T1000 (cell line): ENCODE measurements around the gene SMIM38.

Experiments used
- DNase-seq: peaks from one replicate; lab custom pipeline; 2025; ENCODE audit warnings: mixed read lengths; lab: John Stamatoyannopoulos, UW

SMIM38 gene

DNA sequence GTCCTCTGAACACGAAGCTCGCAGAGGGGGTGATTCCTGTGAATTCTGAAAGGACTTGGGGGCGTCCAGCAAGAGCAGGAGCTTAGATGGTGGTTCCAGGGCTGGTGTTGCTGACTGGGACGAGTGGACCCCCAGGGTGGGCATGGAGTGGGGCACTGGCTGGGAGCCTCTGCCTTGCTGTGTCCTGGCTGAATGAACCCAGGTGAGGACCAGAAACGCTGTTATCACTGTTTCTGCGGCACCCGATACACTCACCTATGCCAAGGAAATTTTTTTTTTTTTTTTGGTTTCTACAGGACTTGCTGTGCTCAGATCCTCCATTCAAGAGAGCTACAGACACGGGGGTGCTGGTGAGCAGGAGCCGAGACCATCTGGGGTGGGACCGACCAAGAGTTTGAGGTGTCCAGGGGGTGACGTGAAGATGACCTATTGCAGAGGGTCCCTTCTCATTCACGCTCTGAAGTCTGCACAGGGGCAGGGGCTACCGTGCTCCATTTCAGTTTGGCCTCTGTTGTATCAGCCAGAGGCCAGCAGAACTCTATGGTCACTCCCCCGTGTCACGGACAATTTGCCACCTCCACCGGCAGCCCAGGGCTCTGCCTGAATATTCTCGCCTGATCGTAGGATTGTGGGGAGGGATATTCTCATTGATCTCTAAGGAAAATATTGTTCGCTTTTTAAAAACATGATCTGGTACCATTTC is 3.6 kb downstream of the SMIM38 start:
- no peak for DNase-seq

DNA sequence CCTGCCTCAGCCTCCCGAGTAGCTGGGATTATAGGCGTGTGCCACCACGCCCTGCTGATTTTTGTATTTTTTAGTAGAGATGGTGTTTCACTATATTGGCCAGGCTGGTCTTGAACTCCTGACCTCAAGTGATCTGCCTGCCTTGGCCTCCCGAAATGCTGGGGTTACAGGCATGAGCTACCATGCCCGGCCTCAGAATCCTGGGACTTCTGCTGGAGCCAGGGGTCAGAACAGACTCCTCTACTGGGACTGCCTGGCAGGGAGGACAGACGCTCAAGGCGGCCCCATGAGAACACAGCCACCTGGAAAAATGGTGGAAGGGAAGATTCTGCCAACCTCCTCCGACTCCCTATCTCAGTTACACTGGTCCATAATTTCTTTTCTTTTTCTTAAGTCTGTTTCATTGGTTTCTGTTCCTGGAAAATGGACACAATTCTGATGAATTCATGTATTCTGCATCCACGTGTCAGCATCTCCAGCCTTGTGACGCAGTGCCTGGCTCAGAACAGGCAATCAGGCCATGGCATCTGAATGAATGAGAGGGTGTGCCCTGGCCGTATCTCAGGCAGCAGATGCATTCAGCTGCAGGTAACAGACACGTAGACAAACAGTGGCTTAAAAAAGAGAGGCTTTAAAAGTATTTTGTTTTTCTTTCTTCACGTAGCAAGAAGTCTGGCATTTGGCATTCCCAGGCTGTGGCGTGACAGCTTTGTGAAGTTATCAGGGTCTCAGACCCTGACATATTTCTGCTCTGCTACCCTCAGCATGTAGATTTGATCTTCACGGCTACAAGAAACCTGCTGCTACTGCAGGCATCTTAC is 4.8 kb downstream of the SMIM38 start:
- no peak for DNase-seq

DNA sequence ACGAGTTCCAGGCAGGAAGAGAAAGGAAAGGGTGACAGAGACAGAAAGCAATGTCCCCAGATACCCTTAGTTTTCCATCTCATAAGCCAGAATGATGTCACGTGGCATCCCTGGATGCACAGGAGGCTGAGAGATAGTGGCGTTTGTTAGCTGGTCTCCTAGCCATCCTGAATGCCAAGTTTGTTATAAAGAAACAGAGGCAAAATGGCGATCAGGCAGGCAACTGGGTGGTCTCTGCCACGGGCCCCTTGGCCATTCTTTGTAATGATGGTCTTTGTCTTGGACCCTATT is 5.3 kb downstream of the SMIM38 start:
- no peak for DNase-seq

DNA sequence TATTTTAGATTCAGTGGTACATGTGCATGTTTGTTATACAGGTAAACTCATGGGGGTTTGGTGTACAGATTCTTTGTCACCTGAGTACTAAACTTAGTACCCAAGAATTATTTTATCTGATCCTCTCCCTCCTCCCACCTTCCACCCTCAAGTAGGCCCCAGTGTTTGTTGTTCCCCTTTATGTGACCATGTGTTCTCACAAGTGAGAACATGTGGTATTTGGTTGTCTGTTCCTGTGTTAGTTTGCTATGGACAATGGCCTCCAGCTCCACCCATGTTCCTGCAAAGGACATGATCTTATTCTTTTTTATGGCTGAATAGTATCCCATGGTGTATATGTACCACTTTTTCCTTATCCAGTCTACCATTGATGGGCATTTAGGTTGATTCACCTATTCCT is 6.8 kb downstream of the SMIM38 start:
- no peak for DNase-seq

DNA sequence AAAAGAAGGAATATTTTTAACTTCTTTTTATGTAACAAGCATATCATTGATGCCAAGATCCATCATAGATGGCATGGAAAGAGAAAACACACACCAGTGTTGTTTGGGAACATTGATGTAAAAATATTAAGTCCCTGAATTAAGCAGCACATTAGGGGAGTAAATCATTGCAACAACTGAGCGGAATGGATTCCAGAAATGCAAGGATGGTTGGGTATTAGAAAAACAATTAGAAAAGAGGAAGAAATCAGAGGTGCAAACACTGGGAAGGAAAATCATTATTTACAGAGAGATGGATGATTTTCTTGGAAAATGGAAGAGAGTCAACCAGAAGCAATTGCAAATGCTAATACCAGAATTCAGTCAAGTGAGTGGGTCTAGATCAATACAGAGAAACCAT is 8.1 kb downstream of the SMIM38 start:
- DNase-seq, result no peak

DNA sequence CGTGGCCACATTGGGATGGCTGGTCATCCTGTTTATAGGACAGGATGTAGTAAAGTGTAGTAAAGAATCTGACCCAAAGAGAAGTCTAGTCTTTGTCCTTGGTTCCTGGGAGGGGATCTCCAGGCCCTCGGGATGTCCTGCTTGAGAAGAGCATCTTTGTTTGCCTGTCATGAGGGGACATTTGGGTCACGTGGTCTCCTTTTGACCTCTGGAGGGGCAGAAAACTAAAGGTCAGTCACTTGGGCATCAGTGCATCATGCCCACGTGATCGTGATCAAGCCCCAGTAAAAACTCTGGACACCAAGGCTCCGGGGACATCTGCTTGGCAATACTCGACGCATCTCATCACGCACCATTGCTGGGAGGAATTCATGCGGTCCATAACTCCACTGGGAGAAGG is 9.1 kb downstream of the SMIM38 start:
- no peak for DNase-seq

DNA sequence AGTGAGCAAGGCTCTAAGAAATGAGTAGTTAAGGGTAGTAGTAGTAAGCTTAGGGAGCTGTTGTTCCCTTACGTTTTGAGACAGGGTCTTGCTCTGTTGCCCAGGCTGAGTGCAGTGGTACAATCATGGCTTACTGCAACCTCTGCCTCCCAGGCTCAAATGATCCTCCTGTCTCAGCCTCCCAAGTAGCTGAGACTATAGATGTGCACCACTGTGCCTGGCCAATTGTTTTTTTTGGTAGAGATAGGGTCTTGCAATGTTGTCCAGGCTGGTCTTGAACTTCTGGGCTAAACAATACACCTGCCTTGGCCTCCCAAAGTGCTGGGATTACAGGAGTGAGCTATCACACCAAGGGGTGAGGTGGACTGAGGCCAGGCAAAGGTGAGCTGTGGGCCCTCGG is 10.0 kb downstream of the SMIM38 start:
- no peak for DNase-seq

DNA sequence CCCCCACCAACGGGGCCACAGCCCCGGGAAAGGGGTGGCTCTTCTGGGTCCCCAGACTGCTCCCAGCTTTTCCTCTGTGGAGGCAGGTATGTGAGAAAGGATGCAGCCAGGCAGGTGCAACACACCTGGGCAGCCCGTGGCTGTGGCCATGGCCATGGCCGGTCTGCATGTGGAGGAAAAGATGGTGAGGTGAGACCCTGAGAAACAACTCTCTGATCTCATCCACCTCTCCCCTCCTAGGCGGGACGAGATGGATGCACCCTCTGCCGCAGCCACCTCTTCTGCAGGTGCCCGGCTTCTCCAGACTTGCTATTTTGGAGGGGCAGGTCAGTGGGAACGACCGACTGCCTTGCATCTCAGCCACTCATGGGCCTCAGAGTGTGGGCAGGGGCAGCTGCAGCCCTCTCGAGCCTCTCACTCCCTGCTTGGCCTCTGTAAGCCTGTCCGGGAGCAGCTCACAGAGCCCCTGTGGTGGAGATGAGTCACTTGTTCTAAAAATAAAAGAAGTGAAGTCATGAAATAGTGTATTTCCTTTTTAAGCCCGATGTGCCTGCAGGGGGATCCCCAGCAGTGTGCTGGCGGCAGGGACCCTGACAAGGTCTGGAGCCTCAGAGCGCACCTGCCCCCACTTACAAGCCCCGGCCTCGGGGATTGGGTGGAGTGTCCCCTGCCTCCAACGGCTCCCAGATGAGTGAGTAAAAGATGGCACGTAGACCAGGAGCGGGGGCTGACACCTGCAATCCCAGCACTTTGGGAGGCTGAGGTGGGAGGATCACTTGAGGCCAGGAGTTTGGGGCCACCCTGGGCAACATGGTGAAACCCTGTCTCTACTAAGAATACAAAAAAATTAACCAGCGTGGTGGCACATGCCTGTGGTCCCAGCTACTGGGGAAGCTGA is 10.7 kb downstream of the SMIM38 start:
- DNase-seq, result peak; percentile 67

DNA sequence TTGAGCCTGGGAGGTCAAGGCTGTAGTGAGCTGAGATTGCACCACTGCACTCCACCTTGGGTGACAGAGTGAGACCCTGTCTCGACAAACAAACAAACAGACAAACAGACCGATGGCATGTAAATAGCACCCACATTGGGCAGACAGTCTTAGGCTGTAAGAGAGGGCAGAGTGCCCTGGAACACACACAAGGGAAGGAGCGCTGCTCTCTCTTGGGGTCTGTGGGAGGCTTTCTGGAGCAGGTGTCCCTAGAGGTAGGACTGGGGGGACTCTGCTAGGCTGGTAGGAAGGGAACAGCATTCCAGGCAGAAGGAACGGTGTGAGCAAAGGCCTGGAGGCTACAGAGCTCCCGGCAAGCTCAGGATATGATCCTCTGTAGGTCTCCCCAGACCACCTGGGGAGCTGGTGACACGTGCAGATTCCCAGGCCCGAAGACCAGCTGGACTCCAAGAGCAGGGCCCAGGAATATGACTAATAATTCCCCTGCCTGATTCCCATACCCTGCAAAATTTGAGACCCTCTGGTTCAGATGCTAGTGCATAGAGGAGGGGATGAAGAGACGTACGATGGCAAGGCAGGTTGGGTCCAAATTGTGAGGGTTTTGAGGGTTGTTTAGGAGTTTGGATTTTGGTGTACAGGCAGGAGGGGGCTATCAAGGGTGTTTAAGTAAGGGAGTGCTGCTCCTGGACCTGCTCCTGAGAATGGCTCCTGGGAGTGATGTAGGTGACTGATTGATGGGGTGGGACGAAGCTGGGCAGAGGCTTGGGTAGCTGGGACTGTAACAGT is 11.6 kb downstream of the SMIM38 start:
- no peak for DNase-seq

DNA sequence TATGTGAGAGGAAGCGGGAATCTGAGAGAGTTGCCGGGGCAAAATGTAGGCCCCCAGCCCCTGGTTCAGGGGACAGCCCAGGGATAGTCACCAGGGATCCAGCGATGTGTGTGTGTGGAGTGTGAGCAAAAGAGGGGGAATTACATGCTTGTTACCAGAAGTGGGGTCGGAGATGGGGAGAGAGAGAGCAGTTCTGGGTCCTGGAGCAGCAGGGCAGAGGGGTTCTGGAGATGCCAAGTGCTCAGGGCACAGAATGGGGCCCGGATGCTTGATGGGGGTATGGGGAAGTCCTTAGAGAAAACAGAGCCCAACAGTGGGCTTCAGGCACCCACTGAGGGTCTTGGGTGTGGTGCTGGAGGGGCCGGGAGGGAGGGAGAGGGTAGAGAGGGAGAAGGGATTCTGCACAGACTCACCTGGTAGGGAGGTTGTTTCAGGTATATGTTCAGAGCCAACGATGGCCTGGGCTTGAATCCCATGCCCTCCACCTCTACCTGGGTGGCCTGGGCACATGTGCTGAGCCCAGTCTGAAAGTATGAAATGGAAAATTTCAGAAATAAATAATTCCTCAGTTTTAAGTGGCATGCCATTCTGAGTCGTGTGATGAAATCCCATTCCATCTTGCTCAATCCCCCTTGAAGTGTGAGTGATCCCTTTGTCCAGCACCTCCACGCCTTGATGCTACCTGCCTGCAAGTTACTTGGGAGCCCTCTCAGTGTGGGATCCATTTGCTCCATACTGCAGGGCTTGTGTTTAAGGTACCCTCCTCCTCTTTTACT is 12.4 kb downstream of the SMIM38 start:
- no peak for DNase-seq

DNA sequence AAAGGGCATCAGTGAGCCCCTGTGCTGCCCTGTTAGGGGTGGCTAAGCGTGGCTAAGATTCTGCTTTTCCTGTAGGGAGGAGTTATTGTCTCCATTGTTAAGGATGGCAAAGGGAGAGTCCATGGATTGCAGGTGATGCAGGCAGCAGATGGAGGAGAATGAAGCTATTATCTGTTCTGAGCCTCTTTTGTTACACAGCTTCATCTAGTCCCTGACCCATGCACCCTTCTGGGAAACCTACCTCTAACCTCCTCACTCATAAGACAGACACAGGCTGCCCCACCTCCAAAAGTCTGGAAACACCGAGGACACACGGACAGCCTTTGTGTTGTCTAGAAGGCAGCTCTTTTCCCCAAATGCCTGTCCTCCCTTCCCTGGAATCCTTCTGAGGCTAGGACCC is 13.7 kb downstream of the SMIM38 start:
- no peak for DNase-seq

DNA sequence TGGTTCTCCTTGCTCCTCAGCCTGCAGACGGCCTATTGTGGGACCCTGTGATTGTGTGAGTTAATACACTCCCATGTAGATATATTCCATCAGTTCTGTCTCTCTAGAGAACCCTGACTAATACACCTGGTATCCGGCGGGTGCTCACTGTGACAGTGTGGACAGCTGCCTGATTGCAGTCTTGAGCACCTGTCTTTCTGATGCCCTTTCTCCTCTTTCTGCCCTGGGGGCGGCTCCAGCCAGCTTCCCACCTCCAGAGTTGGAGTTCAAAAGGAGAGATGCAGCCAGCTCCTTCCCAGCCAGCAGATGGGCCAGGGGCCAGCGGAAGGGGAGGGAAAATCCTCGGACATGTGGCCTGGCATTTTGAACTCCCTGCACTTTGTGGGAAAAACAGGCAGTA is 15.0 kb downstream of the SMIM38 start:
- no peak for DNase-seq

DNA sequence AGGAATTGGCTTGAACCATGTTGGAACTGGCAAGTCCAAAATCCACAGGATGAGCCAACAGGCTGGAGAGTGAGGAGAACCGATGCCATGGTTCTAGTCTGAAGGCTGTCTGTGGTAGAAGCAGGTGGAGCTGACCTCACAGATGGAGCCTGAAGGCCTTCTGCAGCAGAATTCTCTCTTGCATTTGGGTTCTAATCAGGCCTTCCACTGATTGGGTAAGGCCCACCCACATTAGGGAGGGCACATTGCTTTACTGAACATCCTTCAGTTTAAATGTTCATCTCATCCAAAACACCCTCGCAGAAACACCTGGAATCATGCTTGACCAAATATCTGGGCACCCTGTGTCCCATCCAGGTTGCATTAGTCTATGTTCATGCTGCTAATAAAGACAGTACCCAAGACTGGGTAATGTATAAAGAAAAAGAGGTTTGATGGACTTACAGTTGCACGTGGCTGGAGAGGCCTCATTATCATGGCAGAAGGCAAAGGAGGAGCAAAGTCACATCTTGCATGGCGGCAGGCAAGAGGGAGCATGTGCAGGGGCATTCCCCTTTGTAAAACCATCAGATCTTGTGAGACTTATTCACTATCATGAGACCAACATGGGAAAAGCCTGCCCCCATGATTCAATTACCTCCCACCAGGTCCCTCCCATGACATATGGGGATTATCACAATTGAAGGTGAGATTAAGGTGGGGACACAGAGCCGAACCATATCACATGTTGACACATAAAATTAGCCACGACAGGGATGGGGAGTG is 15.9 kb downstream of the SMIM38 start:
- DNase-seq, result no peak

DNA sequence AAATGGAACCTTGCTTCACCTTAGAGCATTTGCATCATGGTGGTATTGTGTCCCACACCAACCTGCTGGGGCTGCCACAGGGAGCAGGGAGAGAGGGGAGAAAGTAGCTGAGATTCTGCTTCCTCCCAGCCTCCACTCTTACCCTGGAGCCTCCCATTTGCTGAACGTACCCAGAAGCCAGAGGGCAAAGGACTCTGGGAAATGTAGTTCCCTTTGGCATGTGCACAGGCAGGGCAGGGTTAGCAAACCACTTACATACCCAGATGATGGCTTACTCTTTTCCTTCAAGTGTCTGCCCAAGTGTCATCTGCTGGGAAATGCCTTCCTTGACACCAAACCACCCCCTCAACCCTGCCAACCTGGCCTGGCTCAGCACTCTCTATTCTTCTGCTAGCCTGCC is 16.9 kb downstream of the SMIM38 start:
- no peak for DNase-seq

DNA sequence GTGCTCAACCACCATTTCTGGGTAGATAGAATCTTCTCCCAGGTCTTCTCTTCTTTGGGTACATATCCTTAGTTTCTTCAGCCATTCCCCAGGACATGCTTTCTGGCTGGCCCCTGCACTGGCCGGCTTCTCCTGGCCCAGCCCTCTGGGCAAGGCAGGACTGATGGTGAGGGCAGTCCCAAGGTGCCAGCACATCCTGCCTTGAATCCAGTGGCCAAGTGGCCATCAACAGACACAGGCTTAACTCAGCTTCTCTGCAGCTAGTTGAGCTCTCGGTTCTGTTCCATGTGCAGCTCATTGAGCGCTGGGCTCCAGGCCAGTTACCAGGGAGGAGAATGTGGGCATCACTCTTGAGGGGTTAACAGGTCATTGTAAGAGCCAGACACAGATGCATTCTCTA is 17.6 kb downstream of the SMIM38 start:
- DNase-seq, result no peak

DNA sequence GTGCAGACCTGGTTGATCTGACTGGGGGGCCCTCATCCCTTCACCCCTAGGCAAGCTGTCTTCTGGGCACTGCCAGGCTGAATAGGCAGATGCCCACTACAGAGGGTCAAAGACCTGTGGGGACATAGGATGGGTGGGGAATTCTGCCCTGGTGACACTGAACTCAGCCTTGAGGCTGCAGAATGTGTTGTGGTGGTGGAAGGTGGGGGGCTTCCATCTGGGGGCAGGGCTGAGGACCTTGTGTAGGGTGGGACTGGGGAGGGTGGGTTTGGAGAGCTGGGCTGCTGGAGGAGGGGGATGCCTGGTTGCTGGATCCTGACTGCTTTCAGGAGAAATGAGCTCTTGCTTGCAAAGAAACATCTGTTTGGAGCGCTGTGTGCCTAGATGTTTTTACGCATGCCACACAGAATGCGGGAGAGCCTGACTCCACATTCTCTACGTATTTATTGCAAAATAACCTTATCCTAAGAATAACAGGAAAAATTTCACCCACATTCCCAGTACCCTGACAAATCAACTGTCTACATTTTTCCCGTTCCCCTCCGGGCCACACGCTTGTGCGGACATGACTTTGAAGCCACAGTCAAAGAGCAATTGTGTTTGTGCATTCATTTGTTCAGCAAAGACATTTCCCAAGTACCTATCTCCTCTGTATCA is 18.3 kb downstream of the SMIM38 start:
- DNase-seq, result no peak

DNA sequence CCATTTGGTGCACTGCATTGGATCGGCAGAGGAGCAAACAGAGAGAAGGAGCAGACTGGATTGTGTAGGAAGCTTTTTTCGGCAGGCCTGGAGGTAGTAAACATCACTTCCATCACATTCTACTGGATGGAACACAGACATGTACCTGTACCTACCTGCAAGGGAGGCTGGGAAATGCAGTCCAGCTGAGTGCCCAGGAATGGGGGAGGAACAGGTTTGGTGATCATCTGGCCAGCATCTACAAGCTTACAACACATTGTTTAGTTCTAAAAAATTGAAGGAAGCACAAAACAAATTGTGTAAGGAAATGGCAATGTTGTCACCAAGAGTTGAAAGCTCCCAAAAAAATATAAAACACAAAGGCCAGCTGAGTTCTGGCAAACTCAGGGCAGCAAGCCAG is 19.1 kb downstream of the SMIM38 start:
- no peak for DNase-seq

DNA sequence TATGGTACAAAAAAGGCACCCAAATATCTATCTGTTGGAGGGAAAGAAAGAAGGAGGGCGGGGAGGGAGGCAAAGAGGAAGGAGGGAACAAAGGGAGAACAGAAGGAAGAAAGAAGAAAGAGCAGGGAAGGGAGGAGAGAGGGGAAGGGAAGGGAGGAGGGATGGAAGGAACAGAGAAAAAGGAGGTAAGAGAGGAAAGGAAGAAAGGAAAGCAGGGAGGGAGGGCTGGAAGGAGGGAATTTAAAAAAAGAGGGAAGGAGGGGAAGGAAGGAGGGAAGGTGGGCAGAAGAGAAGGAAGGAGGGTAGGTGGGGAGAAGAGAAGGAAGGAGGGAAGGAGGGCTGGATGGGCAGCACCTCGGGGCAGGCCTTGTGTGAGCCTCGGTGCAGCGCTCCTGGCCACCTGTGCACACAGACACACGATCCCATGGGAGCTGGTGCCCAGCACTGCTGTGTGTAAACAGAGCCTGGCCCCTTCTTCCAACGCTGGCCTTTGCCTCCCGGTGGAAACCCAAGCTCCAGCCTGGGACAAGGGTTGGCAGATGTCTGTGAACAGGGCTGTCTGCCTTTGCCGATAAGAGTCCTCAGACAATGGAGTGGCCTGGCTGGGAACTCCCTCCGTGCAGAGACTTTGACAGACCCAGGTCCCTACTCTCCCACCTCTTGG is 23.2 kb downstream of the SMIM38 start:
- no peak for DNase-seq

DNA sequence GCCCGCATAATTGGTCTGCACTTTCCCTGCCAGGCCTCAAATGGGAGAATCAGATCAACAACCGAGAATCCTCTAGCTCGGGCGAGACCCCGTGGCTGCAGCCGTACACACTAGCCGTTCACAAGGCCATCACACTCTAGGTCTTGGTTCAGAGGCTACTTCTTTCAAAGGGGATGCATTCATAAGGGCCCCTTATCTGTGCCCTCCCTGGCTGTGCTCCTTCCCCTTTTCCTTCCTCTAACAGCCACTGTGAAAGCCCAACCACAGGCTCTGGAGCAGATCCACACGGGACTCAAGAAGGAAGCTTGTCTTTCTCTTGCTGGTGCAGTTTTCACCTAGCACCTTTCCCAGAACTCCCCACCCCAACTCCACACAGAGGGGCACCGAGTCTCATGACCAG is 24.5 kb downstream of the SMIM38 start:
- DNase-seq, result no peak
